K562 (cell line): ENCODE data around the gene CFAP92. TPM values are rescaled to one million over a fixed set of nuclear protein-coding genes. Genes with fewer than 3 reads are reported as not detected.
A peak's percentile ranks its signal among the peaks of the same experiment; 100 is the strongest.

ENCODE experiments used
- CC2D1A ChIP-seq: fragments of 450-650 bp; IDR thresholded peaks from 2 replicates; pipeline ENCODE4 v1.6.1; 2017; ENCODE audit warnings: mild to moderate bottlenecking
- HCFC1 ChIP-seq: IDR thresholded peaks from 2 replicates; pipeline ENCODE4 v1.6.1; 2012; ENCODE audit warnings: low read depth, low read length, improper control_type of control experiment
- HDGF ChIP-seq: fragments of 450-650 bp; IDR thresholded peaks from 2 replicates; pipeline ENCODE4 v1.6.1; 2016
- NBN ChIP-seq: fragments of 450-650 bp; IDR thresholded peaks from 2 replicates; pipeline ENCODE4 v1.6.1; 2016; ENCODE audit warnings: low read depth, mild to moderate bottlenecking
- YY1 ChIP-seq, 3 experiments: IDR thresholded peaks; 2 replicates each; pipeline ENCODE4 v1.6.1; 2011; ENCODE audit warnings: low read length in 2 of 3, mild to moderate bottlenecking in 2 of 3, moderate library complexity in 2 of 3, borderline replicate concordance in 1 of 3, control low read depth in 1 of 3, low read depth in 1 of 3; ENCODE audit not compliant: insufficient read depth in 3 of 3, insufficient replicate concordance in 2 of 3, control insufficient read depth in 1 of 3, insufficient read length in 1 of 3; ENCODE audit errors: extremely low read depth in 1 of 3
- ZBTB7A ChIP-seq: IDR thresholded peaks from 2 replicates; pipeline ENCODE4 v1.6.1; 2011; ENCODE audit warnings: low read depth, mild to moderate bottlenecking, low read length, moderate library complexity, borderline replicate concordance; ENCODE audit not compliant: control insufficient read depth
- ZFPM2 ChIP-seq: fragments of 250-450 bp; sonication (Bioruptor Pico); IDR thresholded peaks from 2 replicates; pipeline ENCODE4 v1.5.1; 2022; ENCODE audit warnings: mild to moderate bottlenecking
- ZNF12 ChIP-seq: sonication (generic); formaldehyde crosslinking; IDR thresholded peaks from 2 replicates; pipeline ENCODE4 v1.4.0; 2020; ENCODE audit warnings: mild to moderate bottlenecking, missing genetic modification reagents
- ZNF23 ChIP-seq: fragments of 250-450 bp; sonication (Bioruptor Pico); IDR thresholded peaks from 2 replicates; pipeline ENCODE4 v1.4.0; 2020; ENCODE audit warnings: mild to moderate bottlenecking
- polyA plus RNA-seq, 8 experiments: library from polyadenylated mRNA; depleted of rRNA in 4 of 8; stranded (reverse) in 5 of 8; unstranded in 3 of 8; fragments of >200 nt; fragmentation: Nextera tagmentation in 2 of 8; fragmentation: Illumina TruSeq in 1 of 8; extraction: Ambion mirVana in 2 of 8; extraction: Trizol in 1 of 8; gene quantifications; 2 replicates each; pipeline versions ENCODE4 v1.2.1 to v1.2.3, GENCODE V29; 2011 to 2014; ENCODE audit warnings: inconsistent platforms in 1 of 8, missing spikeins in 1 of 8
- total RNA-seq, 7 experiments: library from RNA; depleted of rRNA in 6 of 7; stranded (reverse); fragments of >200 nt in 6 of 7; fragmentation: Illumina TruSeq in 2 of 7; extraction: Trizol in 2 of 7; gene quantifications; 2 replicates each; pipeline versions ENCODE4 v1.2.1 to v1.2.3, GENCODE V29; 2011 to 2021; ENCODE audit warnings: low replicate concordance in 1 of 7
- TF ChIP-seq, protein P1 (sequence below): fragments of 200-600 bp; sonication (generic); IDR thresholded peaks from one replicate; pipeline ENCODE4 v1.6.1; 2012; ENCODE audit warnings: mild to moderate bottlenecking, low read depth, low read length, inconsistent platforms
- TF ChIP-seq, protein P2 (sequence below), 2 experiments: fragments of 450-650 bp; conservative IDR thresholded peaks; 2 replicates each; pipeline ENCODE4 v1.6.1; 2017; ENCODE audit warnings: mild to moderate bottlenecking in 2 of 2, moderate library complexity in 2 of 2
- TF ChIP-seq, protein P3 (sequence below): fragments of 450-650 bp; IDR thresholded peaks from one replicate; pipeline ENCODE4 v1.6.1; 2018; ENCODE audit warnings: mild to moderate bottlenecking, moderate library complexity; ENCODE audit not compliant: partially characterized antibody

Gene CFAP92
- total and polyA plus RNA-seq, 9 of the 15 experiments (the other 6 are each of a cell fraction or from before 2014, with no cell fraction given) = 0.06 to 0.62 (median 0.36) TPM

DNA sequence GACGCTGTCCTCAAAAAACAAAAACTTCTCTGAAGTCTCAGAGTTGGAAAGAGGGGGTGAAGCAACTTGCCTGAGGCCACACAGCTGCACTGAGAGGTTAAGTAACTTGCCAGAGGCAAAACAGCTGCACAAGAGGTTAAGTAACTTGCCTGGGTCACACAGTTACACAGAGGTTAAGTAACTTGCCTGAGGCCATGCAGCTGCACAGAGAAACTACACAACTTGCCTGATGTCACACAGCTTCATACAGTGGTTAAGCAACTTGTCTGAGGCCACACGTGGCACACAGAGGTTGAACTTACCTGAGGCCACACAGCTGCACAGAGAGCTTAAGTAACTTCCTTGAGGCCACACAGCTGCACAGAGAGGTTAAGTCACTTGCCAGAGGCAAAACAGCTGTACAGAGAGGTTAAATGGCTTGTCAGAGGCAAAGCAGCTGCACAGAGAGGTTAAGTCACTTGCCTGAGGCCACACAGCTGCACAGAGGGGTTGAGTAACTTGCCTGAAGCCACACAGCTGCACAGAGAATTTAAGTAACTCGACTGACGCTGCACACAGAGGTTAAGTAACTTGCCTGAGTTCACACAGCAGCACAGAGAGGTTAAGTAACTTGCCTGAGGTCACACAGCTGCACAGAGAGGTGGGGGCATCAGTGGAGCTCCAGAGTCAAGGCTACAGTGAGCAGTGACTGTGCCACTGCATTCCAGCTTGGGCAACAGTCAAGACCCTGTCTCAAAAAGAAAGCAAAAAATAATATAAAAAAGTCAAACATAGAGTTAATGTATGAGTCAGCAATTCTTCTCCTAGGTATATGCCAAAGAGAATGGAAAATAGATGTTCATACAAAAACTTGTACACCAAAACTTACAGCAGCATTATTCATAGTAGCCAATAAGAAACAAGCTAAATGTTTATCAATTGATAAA, 126.4 kb downstream of the CFAP92 start (continued):
- TF ChIP-seq ZFPM2 (CRISPR knock-in tag) (no peak), NBN (peak; percentile 44; the same call in 1 of the 2 replicates), HCFC1 (no peak), CC2D1A (0 out of 2 replicates have a peak, but pooled peaks have one; percentile 49), ZNF12 (CRISPR knock-in tag) (no peak), YY1 (IDR thresholded peaks at IDR 0.05; ENCODE audit: borderline replicate concordance in 1 of 3, control insufficient read depth in 1 of 3, extremely low read depth in 1 of 3, insufficient read depth in 3 of 3, insufficient read length in 1 of 3, insufficient replicate concordance in 2 of 3, low read depth in 1 of 3, low read length in 2 of 3) (no peak), HDGF (0 out of 2 replicates have a peak, but pooled peaks have one; percentile 52), ZNF23 (CRISPR knock-in tag) (no peak), ZBTB7A (no peak)
- TF ChIP-seq, protein P1, sequence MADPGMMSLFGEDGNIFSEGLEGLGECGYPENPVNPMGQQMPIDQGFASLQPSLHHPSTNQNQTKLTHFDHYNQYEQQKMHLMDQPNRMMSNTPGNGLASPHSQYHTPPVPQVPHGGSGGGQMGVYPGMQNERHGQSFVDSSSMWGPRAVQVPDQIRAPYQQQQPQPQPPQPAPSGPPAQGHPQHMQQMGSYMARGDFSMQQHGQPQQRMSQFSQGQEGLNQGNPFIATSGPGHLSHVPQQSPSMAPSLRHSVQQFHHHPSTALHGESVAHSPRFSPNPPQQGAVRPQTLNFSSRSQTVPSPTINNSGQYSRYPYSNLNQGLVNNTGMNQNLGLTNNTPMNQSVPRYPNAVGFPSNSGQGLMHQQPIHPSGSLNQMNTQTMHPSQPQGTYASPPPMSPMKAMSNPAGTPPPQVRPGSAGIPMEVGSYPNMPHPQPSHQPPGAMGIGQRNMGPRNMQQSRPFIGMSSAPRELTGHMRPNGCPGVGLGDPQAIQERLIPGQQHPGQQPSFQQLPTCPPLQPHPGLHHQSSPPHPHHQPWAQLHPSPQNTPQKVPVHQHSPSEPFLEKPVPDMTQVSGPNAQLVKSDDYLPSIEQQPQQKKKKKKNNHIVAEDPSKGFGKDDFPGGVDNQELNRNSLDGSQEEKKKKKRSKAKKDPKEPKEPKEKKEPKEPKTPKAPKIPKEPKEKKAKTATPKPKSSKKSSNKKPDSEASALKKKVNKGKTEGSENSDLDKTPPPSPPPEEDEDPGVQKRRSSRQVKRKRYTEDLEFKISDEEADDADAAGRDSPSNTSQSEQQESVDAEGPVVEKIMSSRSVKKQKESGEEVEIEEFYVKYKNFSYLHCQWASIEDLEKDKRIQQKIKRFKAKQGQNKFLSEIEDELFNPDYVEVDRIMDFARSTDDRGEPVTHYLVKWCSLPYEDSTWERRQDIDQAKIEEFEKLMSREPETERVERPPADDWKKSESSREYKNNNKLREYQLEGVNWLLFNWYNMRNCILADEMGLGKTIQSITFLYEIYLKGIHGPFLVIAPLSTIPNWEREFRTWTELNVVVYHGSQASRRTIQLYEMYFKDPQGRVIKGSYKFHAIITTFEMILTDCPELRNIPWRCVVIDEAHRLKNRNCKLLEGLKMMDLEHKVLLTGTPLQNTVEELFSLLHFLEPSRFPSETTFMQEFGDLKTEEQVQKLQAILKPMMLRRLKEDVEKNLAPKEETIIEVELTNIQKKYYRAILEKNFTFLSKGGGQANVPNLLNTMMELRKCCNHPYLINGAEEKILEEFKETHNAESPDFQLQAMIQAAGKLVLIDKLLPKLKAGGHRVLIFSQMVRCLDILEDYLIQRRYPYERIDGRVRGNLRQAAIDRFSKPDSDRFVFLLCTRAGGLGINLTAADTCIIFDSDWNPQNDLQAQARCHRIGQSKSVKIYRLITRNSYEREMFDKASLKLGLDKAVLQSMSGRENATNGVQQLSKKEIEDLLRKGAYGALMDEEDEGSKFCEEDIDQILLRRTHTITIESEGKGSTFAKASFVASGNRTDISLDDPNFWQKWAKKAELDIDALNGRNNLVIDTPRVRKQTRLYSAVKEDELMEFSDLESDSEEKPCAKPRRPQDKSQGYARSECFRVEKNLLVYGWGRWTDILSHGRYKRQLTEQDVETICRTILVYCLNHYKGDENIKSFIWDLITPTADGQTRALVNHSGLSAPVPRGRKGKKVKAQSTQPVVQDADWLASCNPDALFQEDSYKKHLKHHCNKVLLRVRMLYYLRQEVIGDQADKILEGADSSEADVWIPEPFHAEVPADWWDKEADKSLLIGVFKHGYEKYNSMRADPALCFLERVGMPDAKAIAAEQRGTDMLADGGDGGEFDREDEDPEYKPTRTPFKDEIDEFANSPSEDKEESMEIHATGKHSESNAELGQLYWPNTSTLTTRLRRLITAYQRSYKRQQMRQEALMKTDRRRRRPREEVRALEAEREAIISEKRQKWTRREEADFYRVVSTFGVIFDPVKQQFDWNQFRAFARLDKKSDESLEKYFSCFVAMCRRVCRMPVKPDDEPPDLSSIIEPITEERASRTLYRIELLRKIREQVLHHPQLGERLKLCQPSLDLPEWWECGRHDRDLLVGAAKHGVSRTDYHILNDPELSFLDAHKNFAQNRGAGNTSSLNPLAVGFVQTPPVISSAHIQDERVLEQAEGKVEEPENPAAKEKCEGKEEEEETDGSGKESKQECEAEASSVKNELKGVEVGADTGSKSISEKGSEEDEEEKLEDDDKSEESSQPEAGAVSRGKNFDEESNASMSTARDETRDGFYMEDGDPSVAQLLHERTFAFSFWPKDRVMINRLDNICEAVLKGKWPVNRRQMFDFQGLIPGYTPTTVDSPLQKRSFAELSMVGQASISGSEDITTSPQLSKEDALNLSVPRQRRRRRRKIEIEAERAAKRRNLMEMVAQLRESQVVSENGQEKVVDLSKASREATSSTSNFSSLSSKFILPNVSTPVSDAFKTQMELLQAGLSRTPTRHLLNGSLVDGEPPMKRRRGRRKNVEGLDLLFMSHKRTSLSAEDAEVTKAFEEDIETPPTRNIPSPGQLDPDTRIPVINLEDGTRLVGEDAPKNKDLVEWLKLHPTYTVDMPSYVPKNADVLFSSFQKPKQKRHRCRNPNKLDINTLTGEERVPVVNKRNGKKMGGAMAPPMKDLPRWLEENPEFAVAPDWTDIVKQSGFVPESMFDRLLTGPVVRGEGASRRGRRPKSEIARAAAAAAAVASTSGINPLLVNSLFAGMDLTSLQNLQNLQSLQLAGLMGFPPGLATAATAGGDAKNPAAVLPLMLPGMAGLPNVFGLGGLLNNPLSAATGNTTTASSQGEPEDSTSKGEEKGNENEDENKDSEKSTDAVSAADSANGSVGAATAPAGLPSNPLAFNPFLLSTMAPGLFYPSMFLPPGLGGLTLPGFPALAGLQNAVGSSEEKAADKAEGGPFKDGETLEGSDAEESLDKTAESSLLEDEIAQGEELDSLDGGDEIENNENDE = no peak
- TF ChIP-seq, protein P2, sequence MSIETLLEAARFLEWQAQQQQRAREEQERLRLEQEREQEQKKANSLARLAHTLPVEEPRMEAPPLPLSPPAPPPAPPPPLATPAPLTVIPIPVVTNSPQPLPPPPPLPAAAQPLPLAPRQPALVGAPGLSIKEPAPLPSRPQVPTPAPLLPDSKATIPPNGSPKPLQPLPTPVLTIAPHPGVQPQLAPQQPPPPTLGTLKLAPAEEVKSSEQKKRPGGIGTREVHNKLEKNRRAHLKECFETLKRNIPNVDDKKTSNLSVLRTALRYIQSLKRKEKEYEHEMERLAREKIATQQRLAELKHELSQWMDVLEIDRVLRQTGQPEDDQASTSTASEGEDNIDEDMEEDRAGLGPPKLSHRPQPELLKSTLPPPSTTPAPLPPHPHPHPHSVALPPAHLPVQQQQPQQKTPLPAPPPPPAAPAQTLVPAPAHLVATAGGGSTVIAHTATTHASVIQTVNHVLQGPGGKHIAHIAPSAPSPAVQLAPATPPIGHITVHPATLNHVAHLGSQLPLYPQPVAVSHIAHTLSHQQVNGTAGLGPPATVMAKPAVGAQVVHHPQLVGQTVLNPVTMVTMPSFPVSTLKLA (conservative IDR thresholded peaks at IDR 0.05) = no peak
- TF ChIP-seq, protein P3, sequence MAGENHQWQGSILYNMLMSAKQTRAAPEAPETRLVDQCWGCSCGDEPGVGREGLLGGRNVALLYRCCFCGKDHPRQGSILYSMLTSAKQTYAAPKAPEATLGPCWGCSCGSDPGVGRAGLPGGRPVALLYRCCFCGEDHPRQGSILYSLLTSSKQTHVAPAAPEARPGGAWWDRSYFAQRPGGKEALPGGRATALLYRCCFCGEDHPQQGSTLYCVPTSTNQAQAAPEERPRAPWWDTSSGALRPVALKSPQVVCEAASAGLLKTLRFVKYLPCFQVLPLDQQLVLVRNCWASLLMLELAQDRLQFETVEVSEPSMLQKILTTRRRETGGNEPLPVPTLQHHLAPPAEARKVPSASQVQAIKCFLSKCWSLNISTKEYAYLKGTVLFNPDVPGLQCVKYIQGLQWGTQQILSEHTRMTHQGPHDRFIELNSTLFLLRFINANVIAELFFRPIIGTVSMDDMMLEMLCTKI = no peak
